ENCODE results near the gene PRPF18.

DNA sequence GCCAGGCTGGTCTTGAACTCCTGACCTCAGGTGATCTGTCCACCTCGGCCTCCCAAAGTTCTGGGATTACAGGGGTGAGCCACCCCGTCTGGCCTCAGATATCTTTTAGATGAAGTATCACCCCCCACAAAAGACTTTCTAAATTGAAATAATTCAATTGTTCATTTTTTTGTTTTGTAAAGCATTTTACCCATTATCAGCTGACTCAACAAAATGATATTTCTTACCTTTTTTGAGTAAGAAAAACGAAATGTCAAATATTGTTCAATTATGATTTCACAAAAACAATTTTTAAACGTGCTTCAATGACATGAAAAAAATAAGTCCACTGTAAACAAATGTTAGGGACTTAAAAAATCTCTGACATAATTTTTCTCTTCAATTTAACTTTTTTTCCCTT, 822 bp upstream of the PRPF18 start:
- TF ChIP-seq, protein P1, sequence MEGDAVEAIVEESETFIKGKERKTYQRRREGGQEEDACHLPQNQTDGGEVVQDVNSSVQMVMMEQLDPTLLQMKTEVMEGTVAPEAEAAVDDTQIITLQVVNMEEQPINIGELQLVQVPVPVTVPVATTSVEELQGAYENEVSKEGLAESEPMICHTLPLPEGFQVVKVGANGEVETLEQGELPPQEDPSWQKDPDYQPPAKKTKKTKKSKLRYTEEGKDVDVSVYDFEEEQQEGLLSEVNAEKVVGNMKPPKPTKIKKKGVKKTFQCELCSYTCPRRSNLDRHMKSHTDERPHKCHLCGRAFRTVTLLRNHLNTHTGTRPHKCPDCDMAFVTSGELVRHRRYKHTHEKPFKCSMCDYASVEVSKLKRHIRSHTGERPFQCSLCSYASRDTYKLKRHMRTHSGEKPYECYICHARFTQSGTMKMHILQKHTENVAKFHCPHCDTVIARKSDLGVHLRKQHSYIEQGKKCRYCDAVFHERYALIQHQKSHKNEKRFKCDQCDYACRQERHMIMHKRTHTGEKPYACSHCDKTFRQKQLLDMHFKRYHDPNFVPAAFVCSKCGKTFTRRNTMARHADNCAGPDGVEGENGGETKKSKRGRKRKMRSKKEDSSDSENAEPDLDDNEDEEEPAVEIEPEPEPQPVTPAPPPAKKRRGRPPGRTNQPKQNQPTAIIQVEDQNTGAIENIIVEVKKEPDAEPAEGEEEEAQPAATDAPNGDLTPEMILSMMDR (IDR thresholded peaks at IDR 0.05; ENCODE audit: low read length): no peak
- no peak for TF ChIP-seq EZH2 (optimal IDR thresholded peaks at IDR 0.05; ENCODE audit: low read depth, low read length)
